WTC11 (cell line): ENCODE data around the gene SLCO4A1. TPM values are rescaled to one million over a fixed set of nuclear protein-coding genes. Genes with fewer than 3 reads are reported as not detected.
"Not testable (repeated sequence)": the region's sequence is repeated elsewhere in the genome, so short reads cannot be mapped to it uniquely, and the experiment has no call there.

ENCODE experiments used
- ATAC-seq: fragments of 200-7000 bp; cut with Tn5 transposase; 2 replicates; pipeline ENCODE4 v1.10.0; 2021; ENCODE audit warnings: mild to moderate bottlenecking, moderate library complexity
- CTCF ChIA-PET: fragments of 300-600 bp; sonication (Branson Sonifier 250); formaldehyde crosslinking; loops from one replicate; lab custom pipeline; 2021; ENCODE audit warnings: antibody characterized with exemption; lab: Charles Lee
- POLR2A ChIA-PET: fragments of 350-600 bp; sonication (Branson Sonifier 250); formaldehyde crosslinking; loops from one replicate; lab custom pipeline; 2021; ENCODE audit warnings: antibody characterized with exemption; lab: Charles Lee
- DNase-seq: peaks from one replicate; pipeline ENCODE4 v3.0.0; 2021; ENCODE audit warnings: low spot score
- H3K27ac Mint-ChIP-seq: 2 replicates; pipeline ENCODE4 v1.8.0; 2021; ENCODE audit warnings: mixed read lengths
- H3K27me3 Mint-ChIP-seq: 2 replicates; pipeline ENCODE4 v1.8.0; 2021; ENCODE audit warnings: low read depth, mild to moderate bottlenecking, moderate library complexity, mixed read lengths
- H3K36me3 Mint-ChIP-seq: 2 replicates; pipeline ENCODE4 v1.8.0; 2021; ENCODE audit warnings: mixed read lengths
- H3K4me1 Mint-ChIP-seq: 2 replicates; pipeline ENCODE4 v1.8.0; 2022; ENCODE audit warnings: mixed read lengths
- H3K4me3 Mint-ChIP-seq: 2 replicates; pipeline ENCODE4 v1.8.0; 2021; ENCODE audit warnings: mild to moderate bottlenecking, moderate library complexity, mixed read lengths
- H3K9me3 Mint-ChIP-seq: 2 replicates; pipeline ENCODE4 v1.8.0; 2021; ENCODE audit warnings: mixed read lengths
- AFF4 ChIP-seq: sonication (generic); formaldehyde crosslinking; IDR thresholded peaks from 2 replicates; pipeline ENCODE4 v1.8.1; 2023; ENCODE audit warnings: mild to moderate bottlenecking, missing genetic modification reagents, borderline replicate concordance
- E2F1 ChIP-seq: sonication (generic); formaldehyde crosslinking; IDR thresholded peaks from 2 replicates; pipeline ENCODE4 v1.8.0; 2022; ENCODE audit warnings: mild to moderate bottlenecking, missing genetic modification reagents
- FOXP1 ChIP-seq: sonication (generic); formaldehyde crosslinking; IDR thresholded peaks from 2 replicates; pipeline ENCODE4 v1.8.0; 2022; ENCODE audit warnings: missing genetic modification reagents, mild to moderate bottlenecking, moderate library complexity, borderline replicate concordance
- HMGXB4 ChIP-seq: sonication (generic); formaldehyde crosslinking; IDR thresholded peaks from 2 replicates; pipeline ENCODE4 v1.8.1; 2023; ENCODE audit warnings: mild to moderate bottlenecking, moderate library complexity, missing genetic modification reagents
- KAT7 ChIP-seq: sonication (generic); formaldehyde crosslinking; IDR thresholded peaks from 2 replicates; pipeline ENCODE4 v1.8.1; 2023; ENCODE audit warnings: missing genetic modification reagents, mild to moderate bottlenecking, borderline replicate concordance
- MLX ChIP-seq: sonication (generic); formaldehyde crosslinking; IDR thresholded peaks from 2 replicates; pipeline ENCODE4 v1.8.1; 2023; ENCODE audit warnings: mild to moderate bottlenecking, missing genetic modification reagents, moderate library complexity
- MYBL2 ChIP-seq: sonication (generic); formaldehyde crosslinking; IDR thresholded peaks from 2 replicates; pipeline ENCODE4 v1.8.1; 2023; ENCODE audit warnings: mild to moderate bottlenecking, moderate library complexity, missing genetic modification reagents
- NR3C1 ChIP-seq: sonication (generic); formaldehyde crosslinking; conservative IDR thresholded peaks from 2 replicates; pipeline ENCODE4 v1.8.1; 2023; ENCODE audit warnings: low read depth, mild to moderate bottlenecking, missing genetic modification reagents
- RELA ChIP-seq: sonication (generic); formaldehyde crosslinking; IDR thresholded peaks from 2 replicates; pipeline ENCODE4 v1.8.1; 2022; ENCODE audit warnings: missing genetic modification reagents, mild to moderate bottlenecking, borderline replicate concordance
- SMAD4 ChIP-seq: sonication (generic); formaldehyde crosslinking; IDR thresholded peaks from 2 replicates; pipeline ENCODE4 v1.8.0; 2022; ENCODE audit warnings: mild to moderate bottlenecking, missing genetic modification reagents
- SOX15 ChIP-seq: fragments of 250-450 bp; sonication (Bioruptor Pico); IDR thresholded peaks from 2 replicates; pipeline ENCODE4 v1.9.0; 2021; ENCODE audit warnings: mild to moderate bottlenecking
- SP1 ChIP-seq: sonication (generic); formaldehyde crosslinking; conservative IDR thresholded peaks from 2 replicates; pipeline ENCODE4 v1.8.1; 2022; ENCODE audit warnings: missing genetic modification reagents
- STAT6 ChIP-seq: sonication (generic); formaldehyde crosslinking; conservative IDR thresholded peaks from 2 replicates; pipeline ENCODE4 v1.8.1; 2023; ENCODE audit warnings: mild to moderate bottlenecking, low read depth, missing genetic modification reagents, moderate library complexity
- TCF7 ChIP-seq: sonication (generic); formaldehyde crosslinking; IDR thresholded peaks from 2 replicates; pipeline ENCODE4 v1.8.0; 2022; ENCODE audit warnings: mild to moderate bottlenecking, low read depth, missing genetic modification reagents, moderate library complexity
- ZNF219 ChIP-seq: sonication (generic); formaldehyde crosslinking; IDR thresholded peaks from 2 replicates; pipeline ENCODE4 v1.8.0; 2023; ENCODE audit warnings: missing genetic modification reagents, mild to moderate bottlenecking, borderline replicate concordance
- ZNF317 ChIP-seq: sonication (generic); formaldehyde crosslinking; IDR thresholded peaks from 2 replicates; pipeline ENCODE4 v1.8.1; 2023; ENCODE audit warnings: low read depth, mild to moderate bottlenecking, moderate library complexity, missing genetic modification reagents, borderline replicate concordance
- ZNF423 ChIP-seq: fragments of 250-450 bp; sonication (Bioruptor Pico); IDR thresholded peaks from 2 replicates; pipeline ENCODE4 v2.1.2; 2022; ENCODE audit warnings: mild to moderate bottlenecking, moderate library complexity
- ZSCAN18 ChIP-seq: fragments of 250-450 bp; sonication (Bioruptor Pico); IDR thresholded peaks from 2 replicates; pipeline ENCODE4 v2.1.2; 2022; ENCODE audit warnings: mild to moderate bottlenecking, moderate library complexity
- total RNA-seq: library from RNA; stranded (reverse); gene quantifications from 3 replicates; pipeline ENCODE4 v1.2.3, GENCODE V29; 2021

Gene SLCO4A1
- total RNA-seq, 1 experiment from 2014 or later: 19.9 TPM

GRCh38 chr20:62625921-62626547 lies 16.3 kb upstream of the SLCO4A1 start:
- CTCF ChIA-PET: interaction anchor here (3.0 kb wide), 1 partner anchor 9 kb away, joined by 12 read pairs; no protein-coding TSS in a partner anchor
- no peak for ATAC-seq
- no peak for TF ChIP-seq NR3C1 (CRISPR knock-in tag)
- TF ChIP-seq KAT7: no peak
- TF ChIP-seq TCF7 (CRISPR knock-in tag): no peak
- no peak for TF ChIP-seq ZNF423 (CRISPR knock-in tag)
- TF ChIP-seq E2F1 (CRISPR knock-in tag): no peak
- no peak for TF ChIP-seq STAT6 (CRISPR knock-in tag)
- no peak for TF ChIP-seq MYBL2 (CRISPR knock-in tag)
- no peak for TF ChIP-seq HMGXB4 (CRISPR knock-in tag)
- TF ChIP-seq AFF4 (CRISPR knock-in tag): no peak
- no peak for TF ChIP-seq ZSCAN18
- TF ChIP-seq SMAD4 (CRISPR knock-in tag): no peak
- TF ChIP-seq RELA (CRISPR knock-in tag): no peak
- no peak for TF ChIP-seq SP1
- TF ChIP-seq ZNF317 (CRISPR knock-in tag): no peak
- TF ChIP-seq FOXP1 (CRISPR knock-in tag): no peak
- TF ChIP-seq SOX15: no peak
- TF ChIP-seq MLX (CRISPR knock-in tag): no peak
- TF ChIP-seq ZNF219 (CRISPR knock-in tag): no peak
- H3K4me1 Mint-ChIP-seq: peaks cover 20% of the 10 kb centered on the region
- POLR2A ChIA-PET: no interaction called here
- H3K27me3 Mint-ChIP-seq: no peaks in the 10 kb centered on the region
- H3K36me3 Mint-ChIP-seq: no peaks in the 10 kb centered on the region
- DNase-seq: no peak
- no peak overlapping the region for H3K4me3 Mint-ChIP-seq
- H3K9me3 Mint-ChIP-seq: no peaks in the 10 kb centered on the region
- H3K27ac Mint-ChIP-seq: no peak overlapping the region

GRCh38 chr20:62627425-62627824 lies 14.9 kb upstream of the SLCO4A1 start:
- CTCF ChIA-PET: interaction anchor here (0.6 to 3.0 kb wide), 2 partner anchors 11 to 51 kb away, joined by 3 to 12 read pairs; no protein-coding TSS in a partner anchor

More at GRCh38 chr20:62627425-62627824, 14.9 kb upstream of the SLCO4A1 start:
- ATAC-seq, POLR2A ChIA-PET, H3K36me3 Mint-ChIP-seq, H3K27me3 Mint-ChIP-seq, H3K4me3 Mint-ChIP-seq, DNase-seq, H3K9me3 Mint-ChIP-seq, H3K27ac Mint-ChIP-seq: not testable (repeated sequence)
- peaks cover 20% of the 10 kb centered on the region for H3K4me1 Mint-ChIP-seq
